Measurements from ENCODE around the gene ATF7. TPM values are rescaled to one million over a fixed set of nuclear protein-coding genes. Genes with fewer than 3 reads are reported as not detected.

ATF7 gene
- total and polyA plus RNA-seq, 2 of the 13 experiments (the other 11 are each of a cell fraction or from before 2014, with no cell fraction given) = 9.6 to 16.2 TPM

GRCh38 chr12:53500776-53501614 is 125.2 kb downstream of the ATF7 start, which contains the start of gene TARBP2 (continued):
- TF ChIP-seq ZNF512 (CRISPR knock-in tag; IDR thresholded peaks at IDR 0.05) = no peak
- TF ChIP-seq GTF3A (CRISPR knock-in tag; conservative IDR thresholded peaks at IDR 0.05) = no peak
- TF ChIP-seq ZNF569 (CRISPR knock-in tag; IDR thresholded peaks at IDR 0.05; ENCODE audit: borderline replicate concordance) = no peak
- TF ChIP-seq SPEN (CRISPR knock-in tag; IDR thresholded peaks at IDR 0.05; ENCODE audit: low read depth) = peak; percentile 90; the same call in 1 of the 2 replicates
- 0 out of 2 replicates have a peak, but pooled peaks have one; percentile 76 for TF ChIP-seq CREB3 (CRISPR knock-in tag; IDR thresholded peaks at IDR 0.05)
- peak; percentile 95 for TF ChIP-seq MXD1 (CRISPR knock-in tag; IDR thresholded peaks at IDR 0.05)
- peak; percentile 97 for TF ChIP-seq ZNF607 (CRISPR knock-in tag; IDR thresholded peaks at IDR 0.05; ENCODE audit: borderline replicate concordance)
- TF ChIP-seq FOXK1 (CRISPR knock-in tag; IDR thresholded peaks at IDR 0.05; ENCODE audit: borderline replicate concordance, low read depth) = peak; percentile 45; the same call in 1 of the 2 replicates
- no peak for TF ChIP-seq ZFYVE20 (CRISPR knock-in tag; IDR thresholded peaks at IDR 0.05; ENCODE audit: borderline replicate concordance, low read depth)
- no peak for TF ChIP-seq ATF5 (CRISPR knock-in tag; IDR thresholded peaks at IDR 0.05; ENCODE audit: low read depth)
- 0 out of 2 replicates have a peak, but pooled peaks have one; percentile 38 for TF ChIP-seq ZNF878 (CRISPR knock-in tag; IDR thresholded peaks at IDR 0.05)
- TF ChIP-seq PCBP2 (optimal IDR thresholded peaks at IDR 0.05; ENCODE audit: low read depth, low read length, poor library complexity, severe bottlenecking) = no peak
- no peak for TF ChIP-seq AHR (CRISPR knock-in tag; IDR thresholded peaks at IDR 0.05)
- no peak for TF ChIP-seq THYN1 (CRISPR knock-in tag; IDR thresholded peaks at IDR 0.05; ENCODE audit: borderline replicate concordance, low read depth)
- TF ChIP-seq ZBTB38 (CRISPR knock-in tag; IDR thresholded peaks at IDR 0.05) = peak; percentile 78
- TF ChIP-seq ZNF710 (CRISPR knock-in tag; IDR thresholded peaks at IDR 0.05; ENCODE audit: borderline replicate concordance) = no peak
- 0 out of 2 replicates have a peak, but pooled peaks have one; percentile 23 for TF ChIP-seq ZNF589 (CRISPR knock-in tag; conservative IDR thresholded peaks at IDR 0.05)
- TF ChIP-seq MBD4 (IDR thresholded peaks at IDR 0.05; ENCODE audit: borderline replicate concordance, low read length) = no peak
- TF ChIP-seq PHF20 (CRISPR knock-in tag; IDR thresholded peaks at IDR 0.05) = peak; percentile 89
- TF ChIP-seq DPF2 (CRISPR knock-in tag; IDR thresholded peaks at IDR 0.05; ENCODE audit: borderline replicate concordance, low read depth) = no peak

Data from HepG2 (cell line).